Endothelial cell of umbilical vein (primary cell): ENCODE measurements around the gene MT2A. TPM values are rescaled to one million over a fixed set of nuclear protein-coding genes. Genes with fewer than 3 reads are reported as not detected.

Experiments
- BruUV-seq: library from RNA; stranded (reverse); fragments of 400-500 nt; replicated peaks from 2 replicates; lab custom pipeline; 2021; lab: Mats Ljungman, UMichigan
- CTCF ChIA-PET: fragments of 300-600, 350-600 bp; sonication (Branson Sonifier 250); formaldehyde crosslinking; loops from one replicate; lab custom pipeline; 2021; ENCODE audit warnings: antibody characterized with exemption, inconsistent platforms; lab: Charles Lee
- POLR2A ChIA-PET: fragments of 300-600, 350-600 bp; sonication (Branson Sonifier 250); formaldehyde crosslinking; loops from one replicate; lab custom pipeline; 2021; ENCODE audit warnings: antibody characterized with exemption, inconsistent platforms; lab: Charles Lee
- DNase-seq: peaks from one replicate; pipeline ENCODE4 v3.0.0-alpha.2; 2011; ENCODE audit warnings: low read depth, low spot score
- FAIRE-seq: peaks from 2 replicates; lab custom pipeline; 2011; peaks lifted over from hg19 to GRCh38; lab: Jason Lieb, UNC
- H2AFZ ChIP-seq: 2 replicates; pipeline ENCODE4 v1.6.0; 2012; ENCODE audit warnings: low read depth, low read length, control low read depth, inconsistent platforms
- H3K27ac ChIP-seq: 2 replicates; pipeline ENCODE4 v1.5.1; 2011; ENCODE audit warnings: low read depth, mild to moderate bottlenecking, control low read depth, low read length, moderate library complexity; ENCODE audit not compliant: insufficient read depth
- H3K27me3 ChIP-seq, 2 experiments: 2 replicates each; pipeline versions ENCODE4 v1.6.0 to v1.6.1; 2011; ENCODE audit warnings: low read length in 2 of 2, mixed read lengths in 1 of 2; ENCODE audit not compliant: control insufficient read depth in 2 of 2, insufficient read depth in 2 of 2
- H3K36me3 ChIP-seq, 2 experiments: 2 replicates in 1 of 2; 3 replicates in 1 of 2; pipeline ENCODE4 v1.5.1; 2011; ENCODE audit warnings: low read length in 2 of 2, mild to moderate bottlenecking in 1 of 2, moderate library complexity in 1 of 2; ENCODE audit not compliant: control insufficient read depth in 2 of 2, insufficient read depth in 2 of 2; ENCODE audit errors: extremely low read depth in 1 of 2
- H3K4me1 ChIP-seq: 3 replicates; pipeline ENCODE4 v1.5.1; 2011; ENCODE audit warnings: mild to moderate bottlenecking, low read length; ENCODE audit not compliant: control insufficient read depth, insufficient read depth; ENCODE audit errors: extremely low read depth
- H3K4me2 ChIP-seq: 2 replicates; pipeline ENCODE4 v1.6.1; 2011; ENCODE audit warnings: low read length, control low read depth, mixed read lengths; ENCODE audit not compliant: insufficient read depth
- H3K4me3 ChIP-seq, 3 experiments: fragments of 200-600 bp in 1 of 3; sonication (generic), shearing (Covaris generic) in 1 of 3; replicated peaks in 1 of 3; 2 replicates each; pipeline ENCODE4 v1.5.1; 2011 to 2016; ENCODE audit warnings: control low read depth in 3 of 3, low read length in 3 of 3, mild to moderate bottlenecking in 2 of 3, inconsistent platforms in 1 of 3, low read depth in 1 of 3, moderate library complexity in 1 of 3; ENCODE audit not compliant: insufficient read depth in 1 of 3
- H3K79me2 ChIP-seq: 2 replicates; pipeline ENCODE4 v1.6.0; 2012; ENCODE audit warnings: low read length, inconsistent platforms; ENCODE audit not compliant: control insufficient read depth, insufficient read depth
- H3K9ac ChIP-seq: replicated peaks from 2 replicates; pipeline ENCODE3; 2011; ENCODE audit warnings: low read length, control low read depth; ENCODE audit not compliant: insufficient read depth; ENCODE audit errors: extremely low read depth
- H3K9me1 ChIP-seq: replicated peaks from 3 replicates; pipeline ENCODE4 v1.6.0; 2011; ENCODE audit warnings: mild to moderate bottlenecking, low read length; ENCODE audit not compliant: control insufficient read depth, insufficient read depth; ENCODE audit errors: extremely low read depth
- H3K9me3 ChIP-seq: replicated peaks from 2 replicates; pipeline ENCODE4 v1.5.1; 2012; ENCODE audit warnings: low read length, inconsistent platforms; ENCODE audit not compliant: control insufficient read depth, insufficient read depth
- H4K20me1 ChIP-seq: replicated peaks from 2 replicates; pipeline ENCODE3; 2011; ENCODE audit warnings: mild to moderate bottlenecking, low read length; ENCODE audit not compliant: control insufficient read depth, insufficient read depth; ENCODE audit errors: extremely low read depth
- EZH2 ChIP-seq: IDR thresholded peaks from 2 replicates; pipeline ENCODE4 v1.6.1; 2012; ENCODE audit warnings: borderline replicate concordance, low read depth, mild to moderate bottlenecking, moderate library complexity, low read length, inconsistent platforms; ENCODE audit not compliant: severe bottlenecking
- FOS ChIP-seq: IDR thresholded peaks from 2 replicates; pipeline ENCODE4 v1.6.1; 2011; ENCODE audit warnings: mild to moderate bottlenecking, low read length, moderate library complexity, borderline replicate concordance; ENCODE audit not compliant: insufficient read depth
- GATA2 ChIP-seq: IDR thresholded peaks from 2 replicates; pipeline ENCODE4 v1.7.0; 2011; ENCODE audit warnings: low read depth, mild to moderate bottlenecking, moderate library complexity, mixed read lengths, low read length; ENCODE audit not compliant: insufficient read length, insufficient read depth
- JUN ChIP-seq: IDR thresholded peaks from 2 replicates; pipeline ENCODE4 v1.6.1; 2011; ENCODE audit warnings: borderline replicate concordance, low read depth; ENCODE audit not compliant: insufficient read length, insufficient read depth
- MYC ChIP-seq: IDR thresholded peaks from one replicate; pipeline ENCODE4 v1.6.1; 2011; ENCODE audit warnings: mild to moderate bottlenecking, low read depth, low read length
- POLR2A ChIP-seq: IDR thresholded peaks from 2 replicates; pipeline ENCODE4 v1.6.1; 2012; ENCODE audit warnings: low read depth, mild to moderate bottlenecking, control low read depth, low read length
- POLR2AphosphoS5 ChIP-seq: IDR thresholded peaks from 2 replicates; pipeline ENCODE4 v1.6.1; 2012; ENCODE audit warnings: low read depth, mild to moderate bottlenecking, control low read depth, low read length, moderate library complexity; ENCODE audit not compliant: insufficient read depth
- dilution Hi-C: fragments of 300-500 bp; cut with MboI; formaldehyde crosslinking; loops from one replicate; pipeline ENCODE4 v1.15.0; 2019; ENCODE audit warnings: low sequenced_read_pairs; ENCODE audit not compliant: extremely low pct_ligation_motif_present
- intact Hi-C: fragments of 100-400 bp; cut with micrococcal nuclease; formaldehyde crosslinking; loops from one replicate; pipeline ENCODE4 v1.10.0; 2022
- polyA plus RNA-seq, 4 experiments: library from polyadenylated mRNA; depleted of rRNA in 3 of 4; stranded (reverse) in 3 of 4; unstranded in 1 of 4; fragments of >200 nt; gene quantifications; 2 replicates each; pipeline versions ENCODE4 v1.2.1 to v1.2.3, GENCODE V29; 2011 to 2012; ENCODE audit warnings: missing spikeins in 1 of 4
- total RNA-seq: library from RNA; stranded (reverse); gene quantifications from 2 replicates; pipeline ENCODE4 v1.2.3, GENCODE V29; 2021
- TF ChIP-seq, protein P1 (sequence below), 2 donors: IDR thresholded peaks; 1 replicate in 1 of 2; 2 replicates in 1 of 2; pipeline ENCODE4 v1.5.1; 2011; ENCODE audit warnings: low read length in 2 of 2, mild to moderate bottlenecking in 2 of 2, moderate library complexity in 2 of 2, control low read depth in 1 of 2, inconsistent platforms in 1 of 2, low read depth in 1 of 2; ENCODE audit not compliant: insufficient read depth in 1 of 2; ENCODE audit errors: extremely low read depth in 1 of 2
- TF ChIP-seq, protein P2 (sequence below): IDR thresholded peaks from 2 replicates; pipeline ENCODE4 v1.6.1; 2011; ENCODE audit not compliant: insufficient read depth, insufficient read length

MT2A gene
- total and polyA plus RNA-seq, 2 donors (not counting 3 experiments of a cell fraction or from before 2014, with no cell fraction given), result 276 to 1,337 TPM

GRCh38 chr16:56591377-56592060 lies 16.9 kb upstream of the MT2A start:
- Histone ChIP-seq H3K9me1 (no peaks in the 10 kb centered on the region), H3K27ac (no peak overlapping the region), H3K9me3 (no peaks in the 10 kb centered on the region), H3K4me2 (no peak overlapping the region), H3K4me1 (no peaks in the 10 kb centered on the region), H3K27me3 (peaks cover 18 to 19% of the 10 kb centered on the region in 2 experiments), H3K4me3 (no peak overlapping the region), H3K79me2 (no peaks in the 10 kb centered on the region), H2AFZ (no peak overlapping the region), H4K20me1 (no peaks in the 10 kb centered on the region), H3K9ac (no peak overlapping the region), H3K36me3 (no peaks in the 10 kb centered on the region)
- TF ChIP-seq MYC (no peak), POLR2AphosphoS5 (no peak), FOS (no peak), GATA2 (no peak), EZH2 (no peak), POLR2A (no peak), JUN (no peak)
- TF ChIP-seq, protein P1, sequence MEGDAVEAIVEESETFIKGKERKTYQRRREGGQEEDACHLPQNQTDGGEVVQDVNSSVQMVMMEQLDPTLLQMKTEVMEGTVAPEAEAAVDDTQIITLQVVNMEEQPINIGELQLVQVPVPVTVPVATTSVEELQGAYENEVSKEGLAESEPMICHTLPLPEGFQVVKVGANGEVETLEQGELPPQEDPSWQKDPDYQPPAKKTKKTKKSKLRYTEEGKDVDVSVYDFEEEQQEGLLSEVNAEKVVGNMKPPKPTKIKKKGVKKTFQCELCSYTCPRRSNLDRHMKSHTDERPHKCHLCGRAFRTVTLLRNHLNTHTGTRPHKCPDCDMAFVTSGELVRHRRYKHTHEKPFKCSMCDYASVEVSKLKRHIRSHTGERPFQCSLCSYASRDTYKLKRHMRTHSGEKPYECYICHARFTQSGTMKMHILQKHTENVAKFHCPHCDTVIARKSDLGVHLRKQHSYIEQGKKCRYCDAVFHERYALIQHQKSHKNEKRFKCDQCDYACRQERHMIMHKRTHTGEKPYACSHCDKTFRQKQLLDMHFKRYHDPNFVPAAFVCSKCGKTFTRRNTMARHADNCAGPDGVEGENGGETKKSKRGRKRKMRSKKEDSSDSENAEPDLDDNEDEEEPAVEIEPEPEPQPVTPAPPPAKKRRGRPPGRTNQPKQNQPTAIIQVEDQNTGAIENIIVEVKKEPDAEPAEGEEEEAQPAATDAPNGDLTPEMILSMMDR (IDR thresholded peaks at IDR 0.05; ENCODE audit: extremely low read depth in 1 of 2, insufficient read depth in 1 of 2, low read depth in 1 of 2, low read length in 2 of 2), result no peak
- TF ChIP-seq, protein P2, sequence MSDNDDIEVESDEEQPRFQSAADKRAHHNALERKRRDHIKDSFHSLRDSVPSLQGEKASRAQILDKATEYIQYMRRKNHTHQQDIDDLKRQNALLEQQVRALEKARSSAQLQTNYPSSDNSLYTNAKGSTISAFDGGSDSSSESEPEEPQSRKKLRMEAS, result no peak
- intact Hi-C loops (no loop called here), dilution Hi-C loops (no loop called here)
- ChIA-PET POLR2A (no interaction called here), CTCF (interaction anchor here (0.6 to 4.1 kb wide), 7 partner anchors 10 to 77 kb away, joined by 3 to 26 read pairs (median 6); partner anchors contain the start of gene MT1M)
- no TSS peak for BruUV-seq
- DNase-seq (no peak), FAIRE-seq (no peak)
